ENCODE data around the gene RPGRIP1L. TPM values are rescaled to one million over a fixed set of nuclear protein-coding genes. Genes with fewer than 3 reads are reported as not detected.

RPGRIP1L gene
- total and polyA plus RNA-seq, 2 of the 13 experiments (the other 11 are each of a cell fraction or from before 2014, with no cell fraction given), result 5.0 to 13.5 TPM

- TF ChIP-seq BCL6 (CRISPR knock-in tag; IDR thresholded peaks at IDR 0.05) (peak; percentile 54; the same call in 1 of the 2 replicates), RFXANK (CRISPR knock-in tag; IDR thresholded peaks at IDR 0.05) (no peak), ZBTB33 (CRISPR knock-in tag; IDR thresholded peaks at IDR 0.05) (no peak), TBX2 (CRISPR knock-in tag; IDR thresholded peaks at IDR 0.05; ENCODE audit: borderline replicate concordance) (peak; percentile 73; the same call in 1 of the 2 replicates), EP300 (IDR thresholded peaks at IDR 0.05; ENCODE audit: low read depth in 2 of 2, low read length in 2 of 2) (peak in 1 of 2 experiments; percentile 79; a peak in 2 of 4 replicates), EP300 (CRISPR knock-in tag; IDR thresholded peaks at IDR 0.05; ENCODE audit: borderline replicate concordance) (no peak), TRIM24 (CRISPR knock-in tag; IDR thresholded peaks at IDR 0.05) (no peak), ARHGAP35 (CRISPR knock-in tag; IDR thresholded peaks at IDR 0.05; ENCODE audit: borderline replicate concordance) (no peak), ZNF770 (CRISPR knock-in tag; IDR thresholded peaks at IDR 0.05) (no peak), PBX3 (CRISPR knock-in tag; IDR thresholded peaks at IDR 0.05; ENCODE audit: borderline replicate concordance) (no peak), ZSCAN12 (CRISPR knock-in tag; IDR thresholded peaks at IDR 0.05) (no peak), ZBTB4 (CRISPR knock-in tag; IDR thresholded peaks at IDR 0.05; ENCODE audit: borderline replicate concordance) (no peak), ETV5 (CRISPR knock-in tag; IDR thresholded peaks at IDR 0.05; ENCODE audit: borderline replicate concordance) (peak; percentile 87; the same call in 1 of the 2 replicates), HDAC6 (IDR thresholded peaks at IDR 0.05; ENCODE audit: low read depth, low read length) (no peak), MXD3 (CRISPR knock-in tag; IDR thresholded peaks at IDR 0.05) (no peak), IRF2 (CRISPR knock-in tag; IDR thresholded peaks at IDR 0.05) (peak; percentile 33; the same call in 1 of the 2 replicates), HDAC2 (CRISPR knock-in tag; IDR thresholded peaks at IDR 0.05) (no peak), CBFB (CRISPR knock-in tag; IDR thresholded peaks at IDR 0.05) (no peak), ZNF777 (CRISPR knock-in tag; IDR thresholded peaks at IDR 0.05) (no peak), ZNF567 (CRISPR knock-in tag; IDR thresholded peaks at IDR 0.05; ENCODE audit: borderline replicate concordance) (no peak), RXRB (CRISPR knock-in tag; IDR thresholded peaks at IDR 0.05; ENCODE audit: borderline replicate concordance) (0 out of 2 replicates have a peak, but pooled peaks have one; percentile 43), CCDC6 (CRISPR knock-in tag; IDR thresholded peaks at IDR 0.05) (no peak)
Measured at GRCh38 chr16:53744449-53744848, 40.8 kb upstream of the RPGRIP1L start (continued).
